Measurements from ENCODE around the gene RAD21L1. TPM values are rescaled to one million over a fixed set of nuclear protein-coding genes. Genes with fewer than 3 reads are reported as not detected.

Gene RAD21L1
- total RNA-seq, 4 donors from 2014 or later: not detected

DNA sequence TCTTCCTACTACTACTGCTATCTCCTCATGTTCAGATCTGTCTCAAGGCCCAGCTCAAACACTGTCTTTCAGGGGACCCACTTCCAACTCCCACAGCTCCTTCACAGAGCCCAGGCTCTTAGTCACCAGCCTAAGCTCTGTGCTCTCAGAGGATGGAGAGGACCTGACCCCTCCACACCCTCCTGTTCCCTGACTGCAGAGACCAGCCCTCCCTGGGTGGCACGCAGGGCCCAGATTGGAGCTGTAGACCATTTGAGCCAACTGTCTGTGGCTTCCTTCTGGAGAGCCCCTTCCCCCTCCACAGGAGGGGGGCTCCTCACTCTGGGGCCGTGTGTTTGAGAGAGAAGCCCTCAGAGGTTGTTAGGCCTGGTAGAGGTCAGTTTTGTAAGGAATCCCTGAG, 50.1 kb downstream of the RAD21L1 start:
- TF ChIP-seq POLR2A (IDR thresholded peaks at IDR 0.05): no peak
- TF ChIP-seq, protein P1, sequence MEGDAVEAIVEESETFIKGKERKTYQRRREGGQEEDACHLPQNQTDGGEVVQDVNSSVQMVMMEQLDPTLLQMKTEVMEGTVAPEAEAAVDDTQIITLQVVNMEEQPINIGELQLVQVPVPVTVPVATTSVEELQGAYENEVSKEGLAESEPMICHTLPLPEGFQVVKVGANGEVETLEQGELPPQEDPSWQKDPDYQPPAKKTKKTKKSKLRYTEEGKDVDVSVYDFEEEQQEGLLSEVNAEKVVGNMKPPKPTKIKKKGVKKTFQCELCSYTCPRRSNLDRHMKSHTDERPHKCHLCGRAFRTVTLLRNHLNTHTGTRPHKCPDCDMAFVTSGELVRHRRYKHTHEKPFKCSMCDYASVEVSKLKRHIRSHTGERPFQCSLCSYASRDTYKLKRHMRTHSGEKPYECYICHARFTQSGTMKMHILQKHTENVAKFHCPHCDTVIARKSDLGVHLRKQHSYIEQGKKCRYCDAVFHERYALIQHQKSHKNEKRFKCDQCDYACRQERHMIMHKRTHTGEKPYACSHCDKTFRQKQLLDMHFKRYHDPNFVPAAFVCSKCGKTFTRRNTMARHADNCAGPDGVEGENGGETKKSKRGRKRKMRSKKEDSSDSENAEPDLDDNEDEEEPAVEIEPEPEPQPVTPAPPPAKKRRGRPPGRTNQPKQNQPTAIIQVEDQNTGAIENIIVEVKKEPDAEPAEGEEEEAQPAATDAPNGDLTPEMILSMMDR (IDR thresholded peaks at IDR 0.05): no peak
- Histone ChIP-seq H3K27me3 (no peaks in the 10 kb centered on the region), H3K4me3 (no peak overlapping the region), H3K9me3 (no peaks in the 10 kb centered on the region), H3K27ac (no peak overlapping the region), H3K4me1 (no peaks in the 10 kb centered on the region), H3K36me3 (no peaks in the 10 kb centered on the region)
- WGBS, 2 donors: 86% methylated on average over 1 of the region's 2 CpGs; no CpG with 5 or more reads in 1 of the 2 donors
- DNase-seq: no peak
- intact Hi-C loops (cut with DNase I): no loop called here

DNA sequence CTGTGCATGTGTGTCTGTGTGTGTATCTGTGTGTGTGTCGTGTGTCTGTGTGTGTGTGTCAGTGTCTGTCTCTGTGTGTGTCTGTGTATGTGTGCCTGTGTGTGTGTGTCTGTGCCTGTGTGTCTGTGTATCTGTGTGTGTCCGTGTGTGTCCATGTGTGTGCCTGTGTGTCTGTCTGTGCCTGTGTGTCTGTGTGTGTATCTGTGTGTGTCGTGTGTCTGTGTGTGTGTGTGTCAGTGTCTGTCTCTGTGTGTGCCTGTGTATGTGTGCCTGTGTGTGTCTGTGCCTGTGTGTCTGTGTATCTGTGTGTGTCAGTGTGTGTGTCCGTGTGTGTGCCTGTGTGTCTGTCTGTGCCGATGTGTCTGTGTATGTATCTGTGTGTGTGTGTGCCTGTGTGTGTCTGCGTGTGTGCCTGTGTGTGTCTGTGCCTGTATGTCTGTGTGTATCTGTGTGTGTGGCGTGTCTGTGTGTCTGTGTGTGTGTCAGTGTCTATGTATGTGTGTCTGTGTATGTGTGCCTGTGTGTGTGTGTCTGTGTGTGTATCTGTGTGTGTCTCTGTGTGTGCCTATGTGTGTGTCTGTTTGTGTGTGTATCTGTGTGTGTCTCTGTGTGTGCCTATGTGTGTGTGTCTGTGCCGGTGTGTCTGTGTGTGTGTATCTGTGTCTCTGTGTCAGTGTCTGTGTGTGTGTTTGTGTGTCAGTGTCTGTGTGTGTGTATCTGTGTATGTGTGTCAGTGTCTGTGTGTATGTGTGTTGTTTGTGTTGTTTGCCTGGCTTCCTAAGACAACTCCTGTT, 51.9 kb downstream of the RAD21L1 start:
- H3K4me3 ChIP-seq: no peak overlapping the region
- 75 to 93% methylated on average over 3 to 5 of the region's 8 CpGs for WGBS, 2 donors
- H3K36me3 ChIP-seq: no peaks in the 10 kb centered on the region
- DNase-seq: no peak
- H3K4me1 ChIP-seq: no peaks in the 10 kb centered on the region
- no peak overlapping the region for H3K27ac ChIP-seq
- H3K27me3 ChIP-seq: no peaks in the 10 kb centered on the region
- TF ChIP-seq, protein P1 (IDR thresholded peaks at IDR 0.05): no peak
- no peak for TF ChIP-seq POLR2A (IDR thresholded peaks at IDR 0.05)
- intact Hi-C loops (cut with DNase I): no loop called here
- no peaks in the 10 kb centered on the region for H3K9me3 ChIP-seq

DNA sequence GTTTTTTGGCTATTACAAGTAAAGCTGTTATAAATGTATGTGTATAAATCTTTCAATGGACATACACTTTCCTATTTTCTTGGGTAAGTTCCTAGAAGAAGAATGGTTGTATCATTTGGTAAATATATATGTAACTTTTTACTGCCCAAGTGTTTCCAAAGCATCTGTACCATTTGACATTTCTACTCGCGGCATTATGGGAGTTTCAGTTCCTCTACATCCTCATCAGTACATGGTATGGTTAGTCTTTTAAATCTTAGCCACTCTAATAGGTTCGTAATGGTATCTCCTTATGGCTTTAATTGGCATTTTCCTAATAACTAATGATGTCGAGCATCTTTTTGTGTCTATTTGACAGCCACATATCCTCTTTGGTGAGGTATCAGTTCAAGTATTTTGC, 53.1 kb downstream of the RAD21L1 start:
- DNase-seq: no peak
- no peak for TF ChIP-seq POLR2A (IDR thresholded peaks at IDR 0.05)
- TF ChIP-seq, protein P1 (IDR thresholded peaks at IDR 0.05): no peak
- WGBS, 2 donors: 81 to 87% methylated on average over 4 of the region's 4 CpGs
- H3K4me1 ChIP-seq: no peaks in the 10 kb centered on the region
- no peaks in the 10 kb centered on the region for H3K27me3 ChIP-seq
- no peak overlapping the region for H3K4me3 ChIP-seq
- intact Hi-C loops (cut with DNase I): no loop called here
- no peaks in the 10 kb centered on the region for H3K36me3 ChIP-seq
- H3K9me3 ChIP-seq: no peaks in the 10 kb centered on the region
- H3K27ac ChIP-seq: no peak overlapping the region

DNA sequence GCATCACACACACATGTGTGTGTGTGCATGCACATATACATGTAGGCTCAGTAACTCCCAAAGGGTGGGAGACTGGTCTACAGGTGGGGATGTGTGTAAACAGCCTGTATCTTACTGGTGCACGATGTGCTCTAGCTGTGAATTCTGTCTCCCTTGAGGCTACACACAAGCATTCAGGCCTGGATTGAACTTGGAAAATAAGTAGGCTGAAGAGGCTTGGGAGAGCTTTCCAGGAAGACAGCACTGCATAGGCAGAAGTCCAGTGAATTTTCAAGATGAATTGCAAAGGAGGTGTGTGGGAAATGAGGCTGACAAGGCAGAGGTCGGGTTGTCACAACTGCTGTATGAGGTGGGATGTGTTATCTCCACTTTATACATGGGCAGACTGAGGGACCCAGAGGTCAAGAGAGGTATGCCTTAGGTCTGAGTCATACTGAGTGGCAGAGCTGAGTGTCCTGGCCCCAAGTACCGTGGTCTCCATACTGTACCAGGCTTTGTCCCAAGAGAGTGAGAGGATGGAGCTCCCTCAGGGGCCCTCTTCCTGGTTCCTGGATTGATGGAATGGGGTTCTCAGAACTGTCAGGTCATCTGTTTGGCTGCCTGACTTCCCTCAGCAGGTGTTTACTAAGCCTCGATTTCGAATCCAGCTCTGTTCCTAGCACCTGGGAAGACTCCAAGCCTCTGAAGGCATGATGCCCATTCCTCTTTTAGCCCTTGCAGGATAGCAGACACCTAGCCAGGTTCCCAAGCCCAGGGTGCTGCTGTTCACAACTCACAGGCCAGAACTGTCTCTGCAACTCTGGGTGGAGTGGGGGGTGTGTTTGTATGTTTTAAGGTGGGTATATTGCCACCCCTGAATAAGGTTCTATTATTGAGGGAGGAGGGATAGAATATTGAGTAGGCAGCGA, 54.6 kb downstream of the RAD21L1 start:
- intact Hi-C loops (cut with DNase I): no loop called here
- no peak overlapping the region for H3K4me3 ChIP-seq
- no peaks in the 10 kb centered on the region for H3K36me3 ChIP-seq
- H3K9me3 ChIP-seq: no peaks in the 10 kb centered on the region
- no peak overlapping the region for H3K27ac ChIP-seq
- H3K4me1 ChIP-seq: no peaks in the 10 kb centered on the region
- 79 to 92% methylated on average over 3 of the region's 6 CpGs for WGBS, 2 donors
- no peaks in the 10 kb centered on the region for H3K27me3 ChIP-seq
- DNase-seq: no peak
- TF ChIP-seq, protein P1 (IDR thresholded peaks at IDR 0.05): no peak
- TF ChIP-seq POLR2A (IDR thresholded peaks at IDR 0.05): no peak
